DMS114 treated with DMSO at 0.1 percent for 48 hours (cell line): ENCODE data around the gene ELFN2.
"Not testable (repeated sequence)": the region's sequence is repeated elsewhere in the genome, so short reads cannot be mapped to it uniquely, and the experiment has no call there.

Experiments used
- DNase-seq: peaks from one replicate; lab custom pipeline; 2025; ENCODE audit not compliant: unreplicated experiment; lab: John Stamatoyannopoulos, UW

ELFN2 gene

DNA sequence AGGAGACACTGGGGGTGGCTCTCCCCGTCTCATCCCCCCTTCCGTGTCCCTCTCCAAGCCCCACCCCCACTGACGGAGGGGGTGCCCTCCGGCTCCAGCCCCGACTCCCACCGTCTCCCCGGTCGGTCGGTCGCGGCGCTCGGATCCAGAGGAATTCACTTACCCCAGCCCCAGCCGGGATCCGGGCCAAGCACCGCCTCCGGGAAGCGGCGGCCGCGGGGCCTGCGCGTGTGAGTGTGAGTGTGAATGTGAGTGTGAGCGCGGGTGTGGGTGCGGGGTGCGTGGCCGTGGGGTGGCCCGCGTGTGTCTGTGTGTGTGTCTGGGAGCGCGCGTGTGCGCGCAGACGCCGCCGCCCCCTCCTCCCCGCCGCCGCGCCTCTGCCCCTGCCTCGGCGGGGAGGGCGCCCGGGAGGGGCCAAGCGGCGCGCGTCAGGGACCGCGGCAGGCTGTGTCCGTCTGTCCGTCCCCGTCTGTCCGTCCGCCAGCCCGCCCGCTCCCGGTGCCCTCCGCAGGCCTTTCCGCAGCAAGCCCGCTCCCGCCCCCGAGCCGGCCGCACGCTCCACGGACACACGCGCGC is at the start of gene ELFN2:
ELFN2 (minus strand) TSS at position 345 of the 576 bp plus-strand sequence. CDS start 51,945 bp downstream, outside the sequence.
- no peak for DNase-seq

GRCh38 chr22:37476389-37477329 is 49.4 kb upstream of the ELFN2 start:
- DNase-seq = no peak

DNA sequence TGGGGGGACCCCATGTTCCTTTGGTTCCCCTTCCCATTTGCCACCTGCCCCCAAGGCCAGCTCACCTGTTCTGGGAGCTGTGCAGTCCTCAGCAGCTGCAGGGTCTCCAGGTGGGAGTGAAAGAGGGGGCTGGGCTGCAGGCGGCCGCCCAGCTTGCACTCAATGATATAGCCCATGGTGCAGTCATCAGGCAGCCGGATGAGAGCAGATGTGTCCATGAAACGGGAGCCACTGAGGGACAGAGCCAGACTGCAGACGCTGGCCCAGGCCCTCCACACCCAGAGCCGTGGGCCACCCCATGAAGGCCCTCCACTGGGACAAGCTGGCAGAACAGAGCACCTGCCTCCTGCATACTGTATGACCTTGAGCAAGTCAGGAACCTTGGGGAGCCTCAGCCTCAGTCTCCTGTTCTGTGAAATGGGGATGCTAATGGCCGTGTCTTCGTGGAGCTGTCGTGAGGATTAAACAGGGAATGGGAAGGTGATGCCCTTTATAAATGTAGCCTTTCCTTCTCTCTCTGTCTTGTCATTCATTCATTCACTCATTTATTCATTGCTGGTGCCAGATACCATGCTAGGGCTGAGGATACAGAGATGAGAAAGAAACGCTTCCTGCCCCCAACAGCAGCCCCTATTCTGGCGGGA is 47.3 kb upstream of the ELFN2 start:
- no peak for DNase-seq

- no peak for DNase-seq
These were observed 46.2 kb upstream of the ELFN2 start for GRCh38 chr22:37473437-37473946.

- DNase-seq = no peak
These were observed 45.2 kb upstream of the ELFN2 start for GRCh38 chr22:37472418-37473006.

- no peak for DNase-seq
These were observed 44.6 kb upstream of the ELFN2 start for GRCh38 chr22:37471727-37472417.

DNA sequence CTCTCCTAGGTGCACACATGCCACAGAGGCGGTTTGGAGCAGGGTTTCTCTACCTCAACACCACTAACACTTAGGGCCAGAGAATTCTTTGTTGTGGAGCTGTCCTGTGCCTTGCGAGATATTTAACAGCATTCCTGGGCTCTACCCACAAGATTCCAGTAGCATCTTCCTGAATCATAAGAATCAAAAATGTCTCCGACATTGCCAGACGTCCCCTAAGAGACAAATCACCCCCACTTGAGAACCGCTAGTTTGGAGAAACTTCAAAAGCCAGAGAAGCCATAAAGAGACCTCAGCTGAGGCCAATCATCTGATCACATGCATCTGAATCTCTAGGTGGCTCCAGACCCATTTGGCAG is 42.8 kb upstream of the ELFN2 start:
- no peak for DNase-seq

GRCh38 chr22:37469416-37470086 is 42.3 kb upstream of the ELFN2 start:
- DNase-seq = no peak

DNA sequence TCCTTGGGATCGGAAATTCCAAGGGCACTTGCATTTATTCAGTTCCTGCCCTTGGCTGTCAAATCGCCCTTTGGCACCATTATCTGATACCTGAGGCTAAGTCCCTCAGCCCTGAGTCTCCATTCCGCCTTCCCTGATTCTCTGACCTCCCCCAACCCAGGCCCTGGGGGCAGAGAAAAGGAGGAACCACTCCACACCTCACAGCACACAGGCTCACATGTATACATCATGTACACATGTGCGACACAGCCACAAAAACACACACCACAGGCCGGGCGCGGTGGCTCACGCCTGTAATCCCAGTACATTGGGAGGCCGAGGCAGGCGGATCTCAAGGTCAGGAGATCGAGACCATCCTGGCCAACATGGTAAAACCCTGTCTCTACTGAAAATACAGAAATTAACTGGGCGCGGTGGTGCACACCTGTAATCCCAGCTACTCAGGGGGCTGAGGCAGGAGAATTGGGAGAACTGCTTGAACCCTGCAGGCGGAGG is 41.0 kb upstream of the ELFN2 start:
- not testable (repeated sequence) for DNase-seq

DNA sequence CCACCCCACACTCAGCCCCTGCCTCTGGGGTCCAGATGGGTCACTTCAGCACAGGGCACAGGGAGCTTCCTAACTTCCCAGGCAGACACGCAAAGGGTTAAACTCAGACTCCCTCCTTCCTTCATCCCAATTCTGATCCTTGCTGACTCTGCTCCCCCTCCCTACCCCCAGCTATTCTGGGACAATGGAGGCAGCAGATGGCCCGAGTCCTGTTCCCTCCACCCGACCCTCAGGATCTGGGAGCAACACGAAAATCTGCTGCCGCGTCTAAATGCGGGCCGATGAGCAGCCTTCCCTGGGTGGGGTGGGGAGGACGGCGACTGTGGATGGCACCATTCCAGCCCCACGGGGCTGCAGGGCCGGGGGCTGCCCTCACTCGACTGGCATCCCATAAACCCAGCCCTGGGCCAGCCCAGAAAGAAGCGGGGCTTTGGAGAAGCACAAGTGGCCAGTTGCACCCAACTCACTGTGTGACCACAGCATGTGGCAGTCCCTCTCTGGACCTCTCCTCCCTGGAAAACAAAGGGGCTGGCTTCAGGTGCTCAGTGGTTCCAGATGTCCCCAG is 40.2 kb upstream of the ELFN2 start:
- no peak for DNase-seq

DNA sequence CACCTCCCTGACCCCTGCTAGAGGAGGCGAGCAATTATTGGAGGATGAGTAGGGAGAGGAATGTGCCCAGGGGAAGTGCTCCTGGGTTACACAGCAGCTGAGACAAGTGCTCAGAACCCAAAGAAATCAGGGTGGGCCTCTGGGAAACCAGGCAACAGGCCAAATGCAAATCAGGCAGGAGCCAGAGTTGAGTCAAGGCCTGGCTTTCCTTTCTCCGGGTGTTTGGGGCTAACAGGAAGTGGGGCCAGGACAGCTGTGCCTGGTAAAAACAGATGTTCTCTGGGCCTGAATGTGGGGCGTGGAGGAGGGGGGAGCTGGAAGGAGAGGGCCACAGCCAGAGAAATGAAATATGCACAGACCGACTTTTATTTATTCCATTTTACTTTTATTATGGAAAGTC is 36.9 kb upstream of the ELFN2 start:
- DNase-seq = no peak

DNA sequence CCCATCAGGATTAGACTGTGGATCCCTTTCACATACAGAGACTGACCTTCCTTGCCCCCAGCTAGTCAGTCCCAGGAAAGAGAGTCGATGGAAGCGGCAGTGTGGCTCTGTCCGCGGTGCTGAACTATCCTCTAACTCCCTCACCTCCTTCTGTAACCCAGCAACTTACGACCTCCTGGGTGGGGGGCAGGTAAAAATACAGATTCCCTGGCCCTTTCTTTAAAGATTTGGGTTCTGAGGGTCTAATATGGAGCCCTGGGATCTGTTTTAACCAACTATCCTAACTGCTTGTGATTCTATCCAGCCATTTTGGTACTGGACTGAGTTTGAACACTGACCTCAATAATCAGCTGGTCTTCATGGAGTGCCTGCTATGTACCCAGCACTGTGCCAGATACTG is 35.7 kb upstream of the ELFN2 start:
- no peak for DNase-seq

DNA sequence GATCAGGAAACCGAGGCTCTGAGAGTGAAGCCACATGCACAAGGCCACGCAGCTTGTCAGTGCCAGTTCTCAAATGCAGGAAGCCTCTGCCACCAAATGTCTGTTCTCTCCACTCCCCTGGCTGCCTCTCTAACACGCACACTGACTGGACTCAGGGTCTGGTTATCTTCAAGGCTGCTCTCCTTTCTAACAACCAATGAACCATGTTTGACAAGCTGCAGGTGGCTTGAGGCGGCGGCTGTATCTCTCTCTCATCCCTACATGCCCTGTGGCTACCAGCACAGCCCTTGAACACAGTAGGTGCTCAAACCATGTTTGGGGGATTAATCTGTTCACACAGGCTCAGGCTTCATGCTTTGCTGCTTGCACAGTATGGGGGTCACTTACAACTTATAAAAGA is 35.2 kb upstream of the ELFN2 start:
- DNase-seq = no peak

DNA sequence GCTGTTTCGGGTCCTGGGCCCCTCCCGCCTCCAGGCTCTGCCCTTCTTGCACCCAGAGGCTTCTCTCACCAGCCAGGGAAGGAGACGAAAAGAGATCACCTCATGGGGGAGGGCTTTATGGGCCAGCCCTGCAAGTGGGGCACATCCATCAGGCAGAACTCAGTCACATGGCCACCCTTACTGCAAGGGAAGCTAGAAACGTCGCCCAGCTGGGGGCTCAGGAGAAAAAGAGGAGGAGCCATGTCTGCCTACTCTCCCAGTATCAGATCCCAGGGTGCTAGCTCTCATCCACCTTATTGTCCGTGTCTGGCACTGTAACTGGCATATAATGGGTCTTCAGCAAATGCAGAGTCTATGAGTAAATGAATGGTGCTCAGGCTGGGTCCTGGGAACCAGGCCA is 34.7 kb upstream of the ELFN2 start:
- no peak for DNase-seq

DNA sequence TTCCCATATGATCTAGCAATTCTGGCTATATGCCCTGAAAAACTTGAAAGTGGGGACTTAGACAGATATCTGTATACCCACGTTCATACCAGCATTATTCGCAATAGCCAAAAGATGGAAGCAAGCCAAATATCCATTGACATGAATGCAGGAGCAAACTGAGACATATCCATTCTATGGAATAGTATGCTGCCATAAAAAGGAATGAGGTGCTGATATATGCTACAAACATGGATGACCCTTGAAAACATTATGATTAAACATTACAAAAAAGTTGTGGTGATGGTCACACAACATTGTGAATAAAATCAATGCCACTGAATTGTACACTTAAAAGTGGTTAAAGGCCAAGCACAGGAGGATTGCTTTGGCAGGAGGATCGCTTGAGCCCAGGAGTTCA is 33.4 kb upstream of the ELFN2 start:
- DNase-seq = no peak

DNA sequence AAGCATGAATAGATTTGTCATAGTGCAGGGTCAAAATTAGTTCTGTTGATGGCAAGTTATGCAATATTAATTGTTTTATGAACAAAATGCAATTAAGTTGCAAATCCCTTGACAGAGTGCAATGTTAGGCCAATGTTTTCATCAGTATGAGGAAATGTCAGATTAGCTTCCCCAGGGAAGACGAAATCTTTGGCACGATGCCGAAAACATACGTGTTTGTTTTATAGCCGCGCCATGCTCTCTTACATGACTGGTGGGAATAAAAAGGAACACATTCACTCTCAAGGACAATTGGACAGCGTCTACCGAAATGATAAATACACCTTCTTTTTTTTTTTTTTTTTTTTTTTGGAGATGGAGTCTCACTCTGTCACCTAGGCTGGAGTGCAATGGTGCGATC is 31.9 kb upstream of the ELFN2 start:
- DNase-seq = no peak

DNA sequence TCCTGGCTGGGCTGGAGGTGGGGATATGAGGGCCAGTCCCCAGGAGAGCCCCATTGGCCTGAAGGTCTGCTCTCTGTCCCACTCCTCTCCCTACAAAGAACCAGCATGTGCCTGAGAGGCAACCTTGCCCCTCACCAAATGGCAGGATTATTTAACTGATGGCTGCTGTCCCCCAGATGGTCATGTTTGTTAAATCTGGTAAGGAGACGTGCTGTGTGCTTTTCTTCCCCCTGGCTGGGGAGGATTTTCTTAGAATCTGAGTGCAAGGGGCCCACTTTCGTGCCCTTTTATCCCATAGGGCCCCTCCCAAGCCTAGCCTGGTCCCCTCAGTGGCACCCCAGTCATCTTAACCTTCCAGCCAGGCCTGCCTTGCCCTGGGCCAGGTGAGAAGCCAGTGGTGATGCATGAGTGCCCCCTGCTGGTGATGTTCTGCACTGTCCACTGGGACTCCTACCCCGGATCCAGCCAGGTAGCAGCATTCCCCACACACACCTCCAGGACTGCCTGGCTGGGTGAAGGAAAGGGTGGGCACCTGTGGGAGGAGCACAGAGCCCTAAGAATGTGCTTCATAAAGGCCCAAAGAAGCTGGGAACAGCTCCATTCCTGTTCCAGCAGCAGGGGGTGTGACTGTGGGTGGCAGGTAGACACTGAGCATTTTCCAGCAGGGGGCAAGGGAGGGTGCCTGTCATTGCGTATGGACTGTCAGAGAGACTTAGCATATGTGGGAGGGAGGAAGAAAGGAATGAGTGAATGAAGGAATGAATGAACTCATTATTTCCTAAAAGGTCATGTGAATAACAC is 30.0 kb upstream of the ELFN2 start:
- no peak for DNase-seq

DNA sequence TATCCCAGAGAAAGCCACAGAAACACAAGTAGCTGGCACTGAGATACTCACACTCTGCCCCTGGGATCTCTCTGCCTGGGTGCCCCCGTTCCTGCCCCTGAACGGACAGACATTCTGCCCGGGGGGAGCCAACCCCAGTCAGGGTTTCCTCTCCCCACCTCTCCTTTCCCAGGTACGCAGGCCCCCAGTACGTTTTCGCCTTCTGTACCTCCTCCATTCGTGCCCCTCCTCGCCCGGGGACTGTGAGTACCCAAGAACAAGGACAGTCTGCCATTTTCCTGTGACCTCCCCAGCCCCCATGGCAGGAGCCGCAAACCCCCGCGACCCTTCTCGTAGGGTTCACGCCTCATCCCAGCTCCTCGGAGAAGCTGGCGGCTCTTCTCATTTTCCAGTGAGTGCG is 29.1 kb upstream of the ELFN2 start:
- DNase-seq = no peak

GRCh38 chr22:37455896-37456295 is 28.6 kb upstream of the ELFN2 start:
- DNase-seq = no peak
